ENCODE results near the gene KDM6A.

DNA sequence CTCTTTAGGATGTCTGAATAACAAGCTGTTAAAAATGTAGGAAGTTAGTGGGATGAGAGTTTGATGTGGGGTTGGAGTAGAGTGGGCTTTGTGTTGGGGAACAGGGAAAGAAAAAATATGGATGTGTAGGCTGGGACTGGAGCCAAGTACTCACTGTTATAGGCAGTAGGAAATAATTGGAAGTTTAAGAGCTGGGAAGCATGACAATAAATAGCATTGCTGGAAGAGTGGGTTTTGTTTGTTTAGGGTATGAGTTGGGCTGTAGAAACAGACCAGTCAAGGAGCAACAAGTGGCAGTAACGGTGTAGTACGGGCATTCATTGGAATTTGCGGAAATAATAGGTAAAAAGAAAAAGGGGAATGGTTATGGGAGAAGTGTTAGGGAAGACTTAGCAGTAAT, 81.6 kb downstream of the KDM6A start:
- TF ChIP-seq, protein P1, sequence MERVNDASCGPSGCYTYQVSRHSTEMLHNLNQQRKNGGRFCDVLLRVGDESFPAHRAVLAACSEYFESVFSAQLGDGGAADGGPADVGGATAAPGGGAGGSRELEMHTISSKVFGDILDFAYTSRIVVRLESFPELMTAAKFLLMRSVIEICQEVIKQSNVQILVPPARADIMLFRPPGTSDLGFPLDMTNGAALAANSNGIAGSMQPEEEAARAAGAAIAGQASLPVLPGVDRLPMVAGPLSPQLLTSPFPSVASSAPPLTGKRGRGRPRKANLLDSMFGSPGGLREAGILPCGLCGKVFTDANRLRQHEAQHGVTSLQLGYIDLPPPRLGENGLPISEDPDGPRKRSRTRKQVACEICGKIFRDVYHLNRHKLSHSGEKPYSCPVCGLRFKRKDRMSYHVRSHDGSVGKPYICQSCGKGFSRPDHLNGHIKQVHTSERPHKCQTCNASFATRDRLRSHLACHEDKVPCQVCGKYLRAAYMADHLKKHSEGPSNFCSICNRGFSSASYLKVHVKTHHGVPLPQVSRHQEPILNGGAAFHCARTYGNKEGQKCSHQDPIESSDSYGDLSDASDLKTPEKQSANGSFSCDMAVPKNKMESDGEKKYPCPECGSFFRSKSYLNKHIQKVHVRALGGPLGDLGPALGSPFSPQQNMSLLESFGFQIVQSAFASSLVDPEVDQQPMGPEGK (CRISPR knock-in tag; IDR thresholded peaks at IDR 0.05; ENCODE audit: borderline replicate concordance), result no peak
- TF ChIP-seq ZFP3 (CRISPR knock-in tag; IDR thresholded peaks at IDR 0.05) (no peak), TCF4 (CRISPR knock-in tag; IDR thresholded peaks at IDR 0.05; ENCODE audit: borderline replicate concordance) (no peak), ZFP30 (CRISPR knock-in tag; IDR thresholded peaks at IDR 0.05) (no peak), RARB (CRISPR knock-in tag; IDR thresholded peaks at IDR 0.05) (no peak), ZNF565 (CRISPR knock-in tag; conservative IDR thresholded peaks at IDR 0.05; ENCODE audit: low read depth) (no peak)

Data from SK-N-SH treated with all-trans-retinoic acid at 6 μM for 48 hours (cell line).